ENCODE results near the gene ZNRF4.

The ZNRF4 gene

DNA sequence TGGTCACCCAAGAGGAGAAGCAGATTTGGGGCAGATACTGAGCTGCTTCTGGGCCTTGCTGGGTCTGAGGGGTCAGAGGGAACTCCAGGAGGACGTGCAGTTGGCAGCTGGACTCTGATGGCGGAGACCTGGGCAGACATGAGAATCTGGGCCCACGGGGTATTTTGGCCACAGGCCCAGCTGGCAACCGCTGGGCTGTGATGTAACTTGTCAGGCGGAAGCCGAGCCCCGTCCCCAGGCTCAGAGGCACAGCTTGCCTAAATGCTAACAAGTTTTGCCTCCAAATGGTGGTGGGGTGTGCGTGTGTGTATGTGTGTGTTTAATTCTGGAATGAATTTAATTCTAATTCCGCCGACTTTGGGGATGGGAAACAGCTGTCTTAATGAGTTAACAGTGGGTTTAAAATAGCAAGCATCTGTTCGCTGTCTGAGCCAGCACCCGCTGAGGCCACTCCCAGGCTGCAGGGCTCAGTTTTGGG, 11.6 kb downstream of the ZNRF4 start:
- no peaks in the 10 kb centered on the region for H3K79me2 ChIP-seq (ENCODE audit: low read length)
- no peak overlapping the region for H3K9ac ChIP-seq (ENCODE audit: low read length)
- no peak overlapping the region for H2AFZ ChIP-seq (ENCODE audit: low read length)
- H3F3A ChIP-seq (ENCODE audit: insufficient read depth, low read length) = no peaks in the 10 kb centered on the region
- no peaks in the 10 kb centered on the region for H3K9me3 ChIP-seq (replicated peaks; ENCODE audit: insufficient read depth, low read length)
- TF ChIP-seq EZH2 (optimal IDR thresholded peaks at IDR 0.05; ENCODE audit: low read depth, low read length) (no peak), EZH2phosphoT487 (IDR thresholded peaks at IDR 0.05; ENCODE audit: low read length) (no peak)
- TF ChIP-seq, protein P1, sequence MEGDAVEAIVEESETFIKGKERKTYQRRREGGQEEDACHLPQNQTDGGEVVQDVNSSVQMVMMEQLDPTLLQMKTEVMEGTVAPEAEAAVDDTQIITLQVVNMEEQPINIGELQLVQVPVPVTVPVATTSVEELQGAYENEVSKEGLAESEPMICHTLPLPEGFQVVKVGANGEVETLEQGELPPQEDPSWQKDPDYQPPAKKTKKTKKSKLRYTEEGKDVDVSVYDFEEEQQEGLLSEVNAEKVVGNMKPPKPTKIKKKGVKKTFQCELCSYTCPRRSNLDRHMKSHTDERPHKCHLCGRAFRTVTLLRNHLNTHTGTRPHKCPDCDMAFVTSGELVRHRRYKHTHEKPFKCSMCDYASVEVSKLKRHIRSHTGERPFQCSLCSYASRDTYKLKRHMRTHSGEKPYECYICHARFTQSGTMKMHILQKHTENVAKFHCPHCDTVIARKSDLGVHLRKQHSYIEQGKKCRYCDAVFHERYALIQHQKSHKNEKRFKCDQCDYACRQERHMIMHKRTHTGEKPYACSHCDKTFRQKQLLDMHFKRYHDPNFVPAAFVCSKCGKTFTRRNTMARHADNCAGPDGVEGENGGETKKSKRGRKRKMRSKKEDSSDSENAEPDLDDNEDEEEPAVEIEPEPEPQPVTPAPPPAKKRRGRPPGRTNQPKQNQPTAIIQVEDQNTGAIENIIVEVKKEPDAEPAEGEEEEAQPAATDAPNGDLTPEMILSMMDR (IDR thresholded peaks at IDR 0.05; ENCODE audit: low read length) = no peak
- DNase-seq = no peak
- H3K4me2 ChIP-seq (ENCODE audit: low read depth, low read length) = no peak overlapping the region
- H3K27ac ChIP-seq (ENCODE audit: low read length) = no peak overlapping the region
- no peaks in the 10 kb centered on the region for H3K9me2 ChIP-seq (replicated peaks; ENCODE audit: insufficient read depth, low read length)
- no peaks in the 10 kb centered on the region for H4K20me1 ChIP-seq (ENCODE audit: insufficient read depth, low read length)
- H3K4me1 ChIP-seq (ENCODE audit: low read length) = no peaks in the 10 kb centered on the region
- peaks cover 84% of the 10 kb centered on the region for H3K27me3 ChIP-seq (replicated peaks; ENCODE audit: insufficient read depth, low read length)
- no peaks in the 10 kb centered on the region for H3K36me3 ChIP-seq (replicated peaks; ENCODE audit: insufficient read depth, low read length)
- no peak overlapping the region for H3K4me3 ChIP-seq (ENCODE audit: low read length)

DNA sequence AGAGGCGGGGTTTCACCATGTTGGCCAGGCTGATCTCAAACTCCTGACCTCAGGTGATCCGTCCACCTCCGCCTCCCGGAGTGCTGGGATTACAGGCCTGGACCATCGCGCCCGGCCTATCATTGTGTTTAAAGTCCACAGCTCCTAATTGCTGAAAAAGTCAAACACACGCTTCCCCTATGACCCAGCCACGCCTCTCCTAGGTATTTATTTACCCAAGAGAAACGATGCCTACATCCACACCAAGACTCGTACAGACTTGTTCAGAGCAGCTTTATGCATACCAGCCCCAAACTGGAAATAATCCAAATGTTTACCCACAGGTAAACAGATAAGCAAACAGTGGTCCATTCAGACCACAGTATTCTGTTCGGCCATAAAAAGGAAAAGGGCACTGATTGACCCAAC, 15.1 kb downstream of the ZNRF4 start:
- Histone ChIP-seq H2AFZ (ENCODE audit: low read length) (no peak overlapping the region), H3F3A (ENCODE audit: insufficient read depth, low read length) (no peaks in the 10 kb centered on the region), H3K9me3 (replicated peaks; ENCODE audit: insufficient read depth, low read length) (no peaks in the 10 kb centered on the region), H3K4me3 (ENCODE audit: low read length) (no peak overlapping the region), H3K79me2 (ENCODE audit: low read length) (no peaks in the 10 kb centered on the region), H3K9ac (ENCODE audit: low read length) (no peak overlapping the region), H4K20me1 (ENCODE audit: insufficient read depth, low read length) (no peaks in the 10 kb centered on the region), H3K9me2 (replicated peaks; ENCODE audit: insufficient read depth, low read length) (no peaks in the 10 kb centered on the region), H3K36me3 (replicated peaks; ENCODE audit: insufficient read depth, low read length) (no peaks in the 10 kb centered on the region), H3K27ac (ENCODE audit: low read length) (no peak overlapping the region), H3K4me1 (ENCODE audit: low read length) (no peaks in the 10 kb centered on the region), H3K27me3 (replicated peaks; ENCODE audit: insufficient read depth, low read length) (peaks cover 88% of the 10 kb centered on the region), H3K4me2 (ENCODE audit: low read depth, low read length) (no peak overlapping the region)
- DNase-seq = no peak
- TF ChIP-seq, protein P1 (IDR thresholded peaks at IDR 0.05; ENCODE audit: low read length) = no peak
- TF ChIP-seq EZH2 (optimal IDR thresholded peaks at IDR 0.05; ENCODE audit: low read depth, low read length) (no peak), EZH2phosphoT487 (IDR thresholded peaks at IDR 0.05; ENCODE audit: low read length) (no peak)

DNA sequence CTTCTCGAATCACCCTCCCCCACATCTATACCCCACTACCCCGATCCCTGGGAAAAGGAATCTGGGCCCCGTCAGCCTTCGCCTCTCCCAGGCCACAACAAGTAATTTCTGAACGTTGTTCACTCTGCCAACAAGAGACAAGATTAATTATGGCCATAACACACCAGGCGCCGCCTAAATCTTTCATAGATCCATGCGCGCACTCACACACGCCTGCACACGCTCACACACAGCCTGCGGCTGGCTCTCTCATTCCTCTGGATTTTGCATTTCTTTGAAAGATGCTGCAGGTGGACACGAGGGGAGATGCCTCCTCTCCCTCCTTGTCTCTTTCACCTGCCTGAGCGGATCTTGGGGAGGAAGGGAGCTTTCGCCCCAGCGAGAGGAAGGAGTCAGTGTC, 17.1 kb downstream of the ZNRF4 start:
- no peaks in the 10 kb centered on the region for H3K79me2 ChIP-seq (ENCODE audit: low read length)
- no peaks in the 10 kb centered on the region for H3K9me2 ChIP-seq (replicated peaks; ENCODE audit: insufficient read depth, low read length)
- H3K27me3 ChIP-seq (replicated peaks; ENCODE audit: insufficient read depth, low read length) = peaks cover 87% of the 10 kb centered on the region
- no peaks in the 10 kb centered on the region for H3K9me3 ChIP-seq (replicated peaks; ENCODE audit: insufficient read depth, low read length)
- TF ChIP-seq EZH2phosphoT487 (IDR thresholded peaks at IDR 0.05; ENCODE audit: low read length) (no peak), EZH2 (optimal IDR thresholded peaks at IDR 0.05; ENCODE audit: low read depth, low read length) (no peak)
- TF ChIP-seq, protein P1 (IDR thresholded peaks at IDR 0.05; ENCODE audit: low read length) = no peak
- H3K27ac ChIP-seq (ENCODE audit: low read length) = no peak overlapping the region
- no peak overlapping the region for H2AFZ ChIP-seq (ENCODE audit: low read length)
- H4K20me1 ChIP-seq (ENCODE audit: insufficient read depth, low read length) = no peaks in the 10 kb centered on the region
- no peak for DNase-seq
- no peak overlapping the region for H3K4me2 ChIP-seq (ENCODE audit: low read depth, low read length)
- no peaks in the 10 kb centered on the region for H3K36me3 ChIP-seq (replicated peaks; ENCODE audit: insufficient read depth, low read length)
- no peaks in the 10 kb centered on the region for H3F3A ChIP-seq (ENCODE audit: insufficient read depth, low read length)
- no peak overlapping the region for H3K9ac ChIP-seq (ENCODE audit: low read length)
- no peaks in the 10 kb centered on the region for H3K4me1 ChIP-seq (ENCODE audit: low read length)
- H3K4me3 ChIP-seq (ENCODE audit: low read length) = no peak overlapping the region

Data from MM.1S (cell line).